Liver (tissue), 9 donors: ENCODE measurements around the gene ULK2. TPM values are rescaled to one million over a fixed set of nuclear protein-coding genes. Genes with fewer than 3 reads are reported as not detected.

ENCODE experiments used
- DNase-seq: peaks from one replicate; pipeline ENCODE4 v3.0.0-alpha.2; 2017; ENCODE audit warnings: low spot score
- H3K27ac ChIP-seq, 2 donors: one replicate each; pipeline ENCODE4 v1.7.0; 2013; ENCODE audit warnings: inconsistent platforms in 2 of 2, low read length in 2 of 2, control low read depth in 1 of 2, low read depth in 1 of 2, mild to moderate bottlenecking in 1 of 2
- H3K27me3 ChIP-seq, 4 donors: one replicate each; pipeline versions ENCODE4 v1.6.1 to v1.7.0; 2013; ENCODE audit warnings: low read length in 3 of 4, inconsistent platforms in 1 of 4, mild to moderate bottlenecking in 1 of 4, moderate library complexity in 1 of 4; ENCODE audit not compliant: control insufficient read depth in 4 of 4, insufficient read depth in 4 of 4
- H3K36me3 ChIP-seq, 4 donors: one replicate each; pipeline versions ENCODE4 v1.6.1 to v1.7.0; 2013; ENCODE audit warnings: low read length in 3 of 4, mild to moderate bottlenecking in 3 of 4, low read depth in 1 of 4, moderate library complexity in 1 of 4; ENCODE audit not compliant: control insufficient read depth in 4 of 4, insufficient read depth in 3 of 4
- H3K4me1 ChIP-seq, 4 donors: one replicate each; pipeline versions ENCODE4 v1.6.1 to v1.7.0; 2013; ENCODE audit warnings: low read length in 3 of 4, mild to moderate bottlenecking in 3 of 4, moderate library complexity in 1 of 4; ENCODE audit not compliant: control insufficient read depth in 4 of 4, insufficient read depth in 4 of 4
- H3K4me3 ChIP-seq, 3 donors: one replicate each; pipeline versions ENCODE4 v1.6.1 to v1.7.0; 2013; ENCODE audit warnings: low read length in 3 of 3, control low read depth in 1 of 3, low read depth in 1 of 3, mild to moderate bottlenecking in 1 of 3
- H3K9ac ChIP-seq, 2 donors: one replicate each; pipeline ENCODE4 v1.7.0; 2013; ENCODE audit warnings: low read length in 2 of 2, mild to moderate bottlenecking in 2 of 2, moderate library complexity in 2 of 2, control low read depth in 1 of 2, low read depth in 1 of 2
- H3K9me3 ChIP-seq, 4 donors: one replicate each; pipeline versions ENCODE4 v1.6.1 to v1.7.0; 2013; ENCODE audit warnings: low read length in 3 of 4; ENCODE audit not compliant: control insufficient read depth in 4 of 4
- EGR1 ChIP-seq, 2 donors: IDR thresholded peaks; 2 replicates each; pipeline ENCODE4 v1.6.1; 2016 to 2018; ENCODE audit warnings: antibody characterized with exemption in 2 of 2, low read depth in 2 of 2
- FOXA1 ChIP-seq: IDR thresholded peaks from 2 replicates; pipeline ENCODE4 v1.6.1; 2016; ENCODE audit warnings: antibody characterized with exemption
- FOXA2 ChIP-seq: IDR thresholded peaks from 2 replicates; pipeline ENCODE4 v1.6.1; 2016; ENCODE audit warnings: antibody characterized with exemption
- GABPA ChIP-seq, 2 donors: IDR thresholded peaks in 1 of 2; conservative IDR thresholded peaks in 1 of 2; 2 replicates each; pipeline ENCODE4 v1.6.1; 2016; ENCODE audit warnings: antibody characterized with exemption in 2 of 2, mild to moderate bottlenecking in 1 of 2, moderate library complexity in 1 of 2
- HNF4G ChIP-seq: IDR thresholded peaks from 2 replicates; pipeline ENCODE4 v1.6.1; 2016; ENCODE audit warnings: antibody characterized with exemption
- JUND ChIP-seq, 2 donors: IDR thresholded peaks; 2 replicates each; pipeline ENCODE4 v1.6.1; 2016; ENCODE audit warnings: antibody characterized with exemption in 2 of 2
- NR2F2 ChIP-seq: IDR thresholded peaks from 2 replicates; pipeline ENCODE4 v1.6.1; 2016; ENCODE audit warnings: antibody characterized with exemption
- RAD21 ChIP-seq, 2 donors: IDR thresholded peaks; 2 replicates each; pipeline ENCODE4 v1.6.1; 2016; ENCODE audit warnings: antibody characterized with exemption in 2 of 2, mild to moderate bottlenecking in 2 of 2
- RXRA ChIP-seq, 2 donors: IDR thresholded peaks; 2 replicates each; pipeline ENCODE4 v1.6.1; 2017 to 2018; ENCODE audit warnings: antibody characterized with exemption in 2 of 2, mild to moderate bottlenecking in 1 of 2
- SP1 ChIP-seq: IDR thresholded peaks from 2 replicates; pipeline ENCODE4 v1.6.1; 2018; ENCODE audit warnings: antibody characterized with exemption, mild to moderate bottlenecking
- TAF1 ChIP-seq: conservative IDR thresholded peaks from 2 replicates; pipeline ENCODE4 v1.6.1; 2016; ENCODE audit warnings: antibody characterized with exemption, mild to moderate bottlenecking
- YY1 ChIP-seq: IDR thresholded peaks from 2 replicates; pipeline ENCODE4 v1.6.1; 2016; ENCODE audit warnings: antibody characterized with exemption, mild to moderate bottlenecking
- WGBS: extraction: QIAGEN DNeasy Blood & Tissue Kit; methylation state at CpG from one replicate; pipeline ENCODE4 v1.1.7; 2013; 5-methylcytosine and 5-hydroxymethylcytosine counted together
- polyA plus RNA-seq, 2 donors: library from polyadenylated mRNA; stranded (reverse) in 1 of 2; unstranded in 1 of 2; fragments of 200-250 nt in 1 of 2; fragments of >200 nt in 1 of 2; fragmentation: Nextera tagmentation in 1 of 2; extraction: Ambion mirVana in 1 of 2; gene quantifications; one replicate each; pipeline versions ENCODE4 v1.2.1 to v1.2.3, GENCODE V29; 2013 to 2015
- total RNA-seq, 2 donors: library from RNA; depleted of rRNA; stranded (reverse); fragments of >200 nt; gene quantifications; one replicate each; pipeline ENCODE4 v1.2.3, GENCODE V29; 2014
- TF ChIP-seq, protein P1 (sequence below): fragments of 150-350 bp; IDR thresholded peaks from 2 replicates; pipeline ENCODE4 v1.5.1; 2017; ENCODE audit warnings: improper control_type of control experiment, low read depth, low read length; ENCODE audit not compliant: missing input control
- TF ChIP-seq, protein P2 (sequence below): IDR thresholded peaks from 2 replicates; pipeline ENCODE4 v1.6.1; 2016; ENCODE audit warnings: antibody characterized with exemption
- TF ChIP-seq, protein P3 (sequence below): IDR thresholded peaks from 2 replicates; pipeline ENCODE4 v1.6.1; 2016; ENCODE audit warnings: antibody characterized with exemption
- TF ChIP-seq, protein P4 (sequence below): IDR thresholded peaks from 2 replicates; pipeline ENCODE4 v1.6.1; 2016; ENCODE audit warnings: antibody characterized with exemption
- TF ChIP-seq, protein P5 (sequence below): IDR thresholded peaks from 2 replicates; pipeline ENCODE4 v1.6.1; 2016; ENCODE audit warnings: antibody characterized with exemption, mild to moderate bottlenecking
- donor health status: healthy.
- donor health status: healthy.
- donor health status: healthy.
- donor health status: healthy.
- donor health status: healthy.

Gene ULK2
- total and polyA plus RNA-seq, 4 donors: 0.89 to 7.9 (median 4.2) TPM

- TF ChIP-seq, protein P1, sequence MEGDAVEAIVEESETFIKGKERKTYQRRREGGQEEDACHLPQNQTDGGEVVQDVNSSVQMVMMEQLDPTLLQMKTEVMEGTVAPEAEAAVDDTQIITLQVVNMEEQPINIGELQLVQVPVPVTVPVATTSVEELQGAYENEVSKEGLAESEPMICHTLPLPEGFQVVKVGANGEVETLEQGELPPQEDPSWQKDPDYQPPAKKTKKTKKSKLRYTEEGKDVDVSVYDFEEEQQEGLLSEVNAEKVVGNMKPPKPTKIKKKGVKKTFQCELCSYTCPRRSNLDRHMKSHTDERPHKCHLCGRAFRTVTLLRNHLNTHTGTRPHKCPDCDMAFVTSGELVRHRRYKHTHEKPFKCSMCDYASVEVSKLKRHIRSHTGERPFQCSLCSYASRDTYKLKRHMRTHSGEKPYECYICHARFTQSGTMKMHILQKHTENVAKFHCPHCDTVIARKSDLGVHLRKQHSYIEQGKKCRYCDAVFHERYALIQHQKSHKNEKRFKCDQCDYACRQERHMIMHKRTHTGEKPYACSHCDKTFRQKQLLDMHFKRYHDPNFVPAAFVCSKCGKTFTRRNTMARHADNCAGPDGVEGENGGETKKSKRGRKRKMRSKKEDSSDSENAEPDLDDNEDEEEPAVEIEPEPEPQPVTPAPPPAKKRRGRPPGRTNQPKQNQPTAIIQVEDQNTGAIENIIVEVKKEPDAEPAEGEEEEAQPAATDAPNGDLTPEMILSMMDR: no peak
- TF ChIP-seq, protein P2, sequence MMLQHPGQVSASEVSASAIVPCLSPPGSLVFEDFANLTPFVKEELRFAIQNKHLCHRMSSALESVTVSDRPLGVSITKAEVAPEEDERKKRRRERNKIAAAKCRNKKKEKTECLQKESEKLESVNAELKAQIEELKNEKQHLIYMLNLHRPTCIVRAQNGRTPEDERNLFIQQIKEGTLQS: no peak
- TF ChIP-seq HNF4G (no peak), GABPA (IDR thresholded peaks at IDR 0.05 in 1 of 2, conservative IDR thresholded peaks at IDR 0.05 in 1 of 2) (no peak), JUND (IDR thresholded peaks at IDR 0.05) (no peak)
Measured at GRCh38 chr17:19747159-19747719, 120.5 kb downstream of the ULK2 start (continued).

GRCh38 chr17:19746517-19746916 lies 121.2 kb downstream of the ULK2 start:
- Histone ChIP-seq H3K9me3 (no peaks in the 10 kb centered on the region), H3K27me3 (no peaks in the 10 kb centered on the region), H3K4me3 (no peak overlapping the region), H3K4me1 (peaks cover 3 to 16% (median 8%) of the 10 kb centered on the region in 4 donors), H3K36me3 (no peaks in the 10 kb centered on the region), H3K27ac (no peak overlapping the region), H3K9ac (no peak overlapping the region)
- WGBS: 81% methylated on average over 20 of the region's 20 CpGs
- no peak for DNase-seq
- TF ChIP-seq TAF1: no peak
- TF ChIP-seq, protein P3, sequence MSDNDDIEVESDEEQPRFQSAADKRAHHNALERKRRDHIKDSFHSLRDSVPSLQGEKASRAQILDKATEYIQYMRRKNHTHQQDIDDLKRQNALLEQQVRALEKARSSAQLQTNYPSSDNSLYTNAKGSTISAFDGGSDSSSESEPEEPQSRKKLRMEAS: no peak
- TF ChIP-seq FOXA1: no peak
- TF ChIP-seq HNF4G: no peak
- TF ChIP-seq EGR1 (IDR thresholded peaks at IDR 0.05; ENCODE audit: low read depth in 2 of 2): no peak
- TF ChIP-seq, protein P4, sequence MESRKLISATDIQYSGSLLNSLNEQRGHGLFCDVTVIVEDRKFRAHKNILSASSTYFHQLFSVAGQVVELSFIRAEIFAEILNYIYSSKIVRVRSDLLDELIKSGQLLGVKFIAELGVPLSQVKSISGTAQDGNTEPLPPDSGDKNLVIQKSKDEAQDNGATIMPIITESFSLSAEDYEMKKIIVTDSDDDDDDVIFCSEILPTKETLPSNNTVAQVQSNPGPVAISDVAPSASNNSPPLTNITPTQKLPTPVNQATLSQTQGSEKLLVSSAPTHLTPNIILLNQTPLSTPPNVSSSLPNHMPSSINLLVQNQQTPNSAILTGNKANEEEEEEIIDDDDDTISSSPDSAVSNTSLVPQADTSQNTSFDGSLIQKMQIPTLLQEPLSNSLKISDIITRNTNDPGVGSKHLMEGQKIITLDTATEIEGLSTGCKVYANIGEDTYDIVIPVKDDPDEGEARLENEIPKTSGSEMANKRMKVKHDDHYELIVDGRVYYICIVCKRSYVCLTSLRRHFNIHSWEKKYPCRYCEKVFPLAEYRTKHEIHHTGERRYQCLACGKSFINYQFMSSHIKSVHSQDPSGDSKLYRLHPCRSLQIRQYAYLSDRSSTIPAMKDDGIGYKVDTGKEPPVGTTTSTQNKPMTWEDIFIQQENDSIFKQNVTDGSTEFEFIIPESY: no peak
- TF ChIP-seq, protein P1: no peak
- no peak for TF ChIP-seq JUND (IDR thresholded peaks at IDR 0.05)
- no peak for TF ChIP-seq RAD21 (IDR thresholded peaks at IDR 0.05)
- TF ChIP-seq NR2F2: no peak
- TF ChIP-seq, protein P2: no peak
- no peak for TF ChIP-seq RXRA (IDR thresholded peaks at IDR 0.05)
- TF ChIP-seq, protein P5, sequence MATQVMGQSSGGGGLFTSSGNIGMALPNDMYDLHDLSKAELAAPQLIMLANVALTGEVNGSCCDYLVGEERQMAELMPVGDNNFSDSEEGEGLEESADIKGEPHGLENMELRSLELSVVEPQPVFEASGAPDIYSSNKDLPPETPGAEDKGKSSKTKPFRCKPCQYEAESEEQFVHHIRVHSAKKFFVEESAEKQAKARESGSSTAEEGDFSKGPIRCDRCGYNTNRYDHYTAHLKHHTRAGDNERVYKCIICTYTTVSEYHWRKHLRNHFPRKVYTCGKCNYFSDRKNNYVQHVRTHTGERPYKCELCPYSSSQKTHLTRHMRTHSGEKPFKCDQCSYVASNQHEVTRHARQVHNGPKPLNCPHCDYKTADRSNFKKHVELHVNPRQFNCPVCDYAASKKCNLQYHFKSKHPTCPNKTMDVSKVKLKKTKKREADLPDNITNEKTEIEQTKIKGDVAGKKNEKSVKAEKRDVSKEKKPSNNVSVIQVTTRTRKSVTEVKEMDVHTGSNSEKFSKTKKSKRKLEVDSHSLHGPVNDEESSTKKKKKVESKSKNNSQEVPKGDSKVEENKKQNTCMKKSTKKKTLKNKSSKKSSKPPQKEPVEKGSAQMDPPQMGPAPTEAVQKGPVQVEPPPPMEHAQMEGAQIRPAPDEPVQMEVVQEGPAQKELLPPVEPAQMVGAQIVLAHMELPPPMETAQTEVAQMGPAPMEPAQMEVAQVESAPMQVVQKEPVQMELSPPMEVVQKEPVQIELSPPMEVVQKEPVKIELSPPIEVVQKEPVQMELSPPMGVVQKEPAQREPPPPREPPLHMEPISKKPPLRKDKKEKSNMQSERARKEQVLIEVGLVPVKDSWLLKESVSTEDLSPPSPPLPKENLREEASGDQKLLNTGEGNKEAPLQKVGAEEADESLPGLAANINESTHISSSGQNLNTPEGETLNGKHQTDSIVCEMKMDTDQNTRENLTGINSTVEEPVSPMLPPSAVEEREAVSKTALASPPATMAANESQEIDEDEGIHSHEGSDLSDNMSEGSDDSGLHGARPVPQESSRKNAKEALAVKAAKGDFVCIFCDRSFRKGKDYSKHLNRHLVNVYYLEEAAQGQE: no peak
- no peak for TF ChIP-seq GABPA (IDR thresholded peaks at IDR 0.05 in 1 of 2, conservative IDR thresholded peaks at IDR 0.05 in 1 of 2)
- TF ChIP-seq SP1: no peak
- no peak for TF ChIP-seq FOXA2
- no peak for TF ChIP-seq YY1
